DMS79 (cell line): ENCODE data around the gene RAB28.

Source experiments
- DNase-seq: peaks from one replicate; lab custom pipeline; 2025; lab: John Stamatoyannopoulos, UW

Gene RAB28

GRCh38 chr4:13484122-13484748 is at the start of gene RAB28:
TSS of gene RAB28 (minus strand) at chr4:13484340.
- DNase-seq, result peak; percentile 73

GRCh38 chr4:13531625-13531998 is 47.5 kb upstream of the RAB28 start:
- no peak for DNase-seq

DNA sequence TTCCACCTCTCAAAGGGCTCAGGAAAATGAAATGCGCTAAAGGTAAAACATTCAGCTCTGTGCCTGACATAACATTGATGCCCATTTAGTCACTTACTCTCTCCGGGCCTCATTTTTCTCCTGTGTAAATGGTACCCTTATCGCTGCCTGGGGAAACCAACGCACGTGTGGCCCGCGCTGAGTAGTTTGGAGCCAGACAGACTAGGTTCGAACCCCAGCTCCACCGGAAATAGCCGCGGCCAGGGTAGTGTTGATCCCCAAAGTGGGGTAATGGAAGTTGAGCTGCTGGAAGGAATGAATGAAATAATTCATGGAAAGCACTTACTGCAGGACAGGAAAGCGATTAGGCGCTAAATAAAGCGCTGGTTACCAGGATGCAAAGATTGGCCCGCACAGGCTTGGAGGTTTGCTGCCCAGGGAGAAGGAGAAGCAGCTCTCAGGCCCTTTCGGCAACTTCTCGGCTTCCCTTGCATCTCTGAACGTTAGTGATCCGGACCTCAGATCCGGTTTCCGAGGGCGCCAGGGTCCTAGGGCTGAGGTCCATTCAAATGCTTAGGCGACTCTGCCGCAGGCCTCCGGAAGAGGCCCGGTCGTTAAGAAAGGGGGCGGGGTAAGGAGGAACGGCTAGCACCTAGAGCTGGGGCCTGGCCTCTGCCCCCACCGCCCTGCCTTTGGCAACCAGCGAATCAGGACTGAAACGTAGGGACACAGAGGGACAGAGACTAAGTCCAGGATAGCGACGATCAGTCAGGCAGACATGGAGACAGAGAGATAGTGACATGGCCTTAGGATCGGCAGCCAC is 46.9 kb upstream of the RAB28 start:
- DNase-seq, result no peak

DNA sequence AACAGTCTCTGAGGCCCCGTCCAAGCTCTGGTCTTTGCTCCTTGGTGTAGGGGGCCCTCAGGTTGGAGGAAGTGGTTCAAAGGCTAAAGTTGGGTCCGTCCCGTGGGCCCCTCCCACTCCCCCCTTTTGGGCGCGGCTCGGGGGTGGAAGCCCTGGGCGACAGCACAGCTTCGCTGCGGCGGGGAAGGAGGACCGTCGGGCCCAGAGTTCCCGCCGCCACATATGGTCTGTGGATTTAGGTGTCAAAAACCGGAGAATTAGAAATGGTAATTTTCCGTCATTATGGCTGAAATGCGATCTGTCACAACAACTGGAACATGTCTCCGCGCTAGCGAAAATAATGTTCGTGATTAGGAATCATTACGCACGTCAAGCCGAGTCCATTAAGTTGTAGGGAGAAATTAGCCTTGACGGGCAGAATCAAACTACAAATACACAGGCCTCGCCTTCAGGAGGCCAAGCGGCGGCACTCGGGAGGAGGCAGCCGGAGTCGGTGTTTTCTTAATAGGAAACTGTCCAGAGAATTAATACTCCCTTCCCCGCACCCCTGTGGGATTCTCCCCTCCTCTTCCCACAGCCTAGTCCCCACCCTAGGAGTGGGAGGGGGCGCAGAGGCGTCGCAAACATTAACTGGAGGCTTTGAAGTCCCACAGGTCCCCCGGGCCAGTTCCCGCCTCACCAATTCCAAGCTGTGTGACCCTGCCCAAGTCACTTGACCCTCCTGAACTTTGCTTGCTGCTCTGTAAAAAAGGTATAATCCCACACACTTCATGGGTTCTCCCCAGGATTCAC is 45.2 kb upstream of the RAB28 start:
- no peak for DNase-seq

GRCh38 chr4:13528821-13529127 is 44.6 kb upstream of the RAB28 start:
- no peak for DNase-seq

DNA sequence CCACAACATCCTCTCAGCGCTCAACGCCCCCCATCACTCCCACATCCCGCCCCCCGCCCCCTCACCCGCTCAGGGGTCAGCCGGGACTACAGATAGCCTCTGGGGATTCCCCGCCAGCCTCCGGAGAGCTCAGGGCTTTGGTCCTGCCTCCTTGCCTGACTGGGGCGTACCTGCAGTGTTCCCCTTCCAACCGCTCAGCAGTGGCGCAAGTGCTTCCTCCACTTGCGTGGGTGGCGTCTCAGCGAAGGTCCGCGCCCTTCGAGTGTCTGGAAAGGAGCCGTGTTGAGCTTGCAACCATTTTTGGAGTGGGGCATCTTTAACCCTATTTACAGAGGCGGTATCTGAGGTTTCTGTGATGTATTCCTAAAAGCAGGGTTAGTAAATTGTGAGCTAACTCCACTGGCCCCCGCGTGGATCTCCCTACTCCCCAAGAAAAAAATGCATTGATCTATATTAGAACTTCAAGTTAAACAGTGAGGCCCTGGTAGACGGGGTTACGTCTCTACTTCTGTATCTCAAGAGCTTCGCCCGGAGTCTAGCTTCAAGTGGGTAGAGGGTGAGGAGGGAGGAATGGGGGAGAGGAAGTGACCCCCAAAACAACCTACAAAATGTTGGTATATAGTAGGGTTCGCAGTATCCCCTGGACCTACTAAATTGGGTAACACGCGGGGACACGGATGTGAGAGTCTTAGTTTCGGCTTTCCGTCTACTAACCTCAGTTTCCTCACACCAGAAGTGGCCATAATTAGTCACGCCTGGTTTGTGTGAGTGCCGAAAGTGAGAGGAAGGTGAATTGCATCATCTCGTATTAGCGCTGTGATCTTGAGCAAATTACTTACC is 44.1 kb upstream of the RAB28 start:
- no peak for DNase-seq

DNA sequence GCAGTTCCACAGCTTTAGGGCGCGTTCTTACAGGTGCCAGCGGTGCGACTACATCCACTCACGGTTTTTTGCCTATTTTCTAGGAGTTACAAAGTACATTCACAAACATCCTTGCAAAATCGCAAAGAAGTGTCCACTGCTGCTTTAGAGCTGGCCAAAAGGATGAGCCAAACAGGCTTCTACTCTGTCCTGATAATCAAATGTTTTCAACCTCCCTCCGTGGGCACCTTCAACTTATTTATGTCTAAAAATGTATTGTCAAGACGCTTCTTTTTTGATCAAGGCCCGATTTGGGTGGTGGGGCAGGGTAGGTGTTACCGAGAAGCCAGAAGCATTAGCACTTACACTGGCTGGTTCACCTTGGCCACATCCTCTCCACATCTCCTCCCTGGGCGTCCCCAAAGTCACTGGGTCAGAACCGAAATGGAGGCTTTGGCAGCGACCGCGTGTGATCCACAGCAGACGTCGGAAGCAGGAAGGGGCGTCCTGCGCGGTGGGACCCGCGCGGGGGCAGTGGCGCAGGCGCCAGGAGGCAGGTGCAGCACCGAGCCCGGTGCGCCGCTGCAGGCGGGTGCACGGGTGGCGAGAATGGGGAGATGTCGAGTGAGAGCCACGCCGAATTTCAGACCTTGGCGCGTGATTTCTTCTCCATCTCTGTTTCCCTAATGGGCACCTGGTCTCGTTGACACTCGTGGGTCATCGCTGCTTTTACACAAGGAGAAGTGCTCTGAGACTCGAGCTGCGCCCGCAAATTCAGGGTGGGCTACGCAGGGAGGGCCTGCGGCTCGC is 43.2 kb upstream of the RAB28 start:
- DNase-seq, result no peak

DNA sequence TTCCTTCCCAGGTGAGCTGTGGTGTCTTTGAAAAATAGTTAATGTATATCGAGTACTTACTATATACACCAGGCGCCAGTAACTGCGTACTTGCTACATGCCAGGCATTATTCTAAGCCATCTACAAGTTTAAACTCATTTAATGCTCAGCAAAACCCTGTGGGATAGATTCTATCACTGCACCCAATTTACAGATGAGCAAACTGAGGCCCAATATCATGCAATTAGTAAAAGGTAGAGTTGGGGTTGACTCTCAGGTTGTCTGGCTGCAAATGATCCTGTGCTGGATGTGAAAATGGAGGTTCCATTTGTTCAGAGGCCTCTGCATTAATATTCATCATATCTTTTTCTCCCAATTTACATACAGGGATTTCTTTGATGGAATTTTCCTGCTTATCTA is 42.5 kb upstream of the RAB28 start:
- DNase-seq, result no peak

DNA sequence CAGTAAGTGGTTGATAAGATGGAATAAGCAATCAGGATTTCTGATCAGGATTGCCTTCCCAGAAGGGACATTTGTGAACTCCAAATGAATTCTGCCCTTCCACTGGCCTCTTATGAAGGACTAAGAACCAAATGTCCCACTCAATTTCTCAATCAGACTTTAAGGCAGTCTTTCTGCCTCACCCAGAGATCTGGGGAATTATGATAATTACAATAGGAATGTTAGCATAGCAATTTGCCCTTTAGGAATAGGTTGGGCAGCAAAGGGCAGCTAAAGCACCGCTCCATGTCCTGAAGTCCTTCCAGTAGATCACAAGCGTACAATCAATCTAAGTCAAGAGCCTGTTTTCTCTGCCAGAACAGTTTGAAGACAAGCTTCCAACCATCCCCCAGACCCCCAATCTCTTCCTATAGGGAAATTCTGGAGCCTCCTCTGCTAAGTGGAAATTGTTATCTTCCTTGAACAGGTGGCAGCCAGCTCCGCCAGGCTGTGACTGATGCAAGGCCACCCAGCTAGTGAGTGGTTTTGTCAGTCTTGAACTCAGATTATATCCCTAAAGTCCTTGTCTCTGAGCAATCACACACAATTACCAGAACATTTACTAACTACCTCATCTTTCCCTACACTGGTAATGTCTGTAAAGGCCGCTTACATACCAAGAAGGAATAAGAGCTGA is 41.6 kb upstream of the RAB28 start:
- no peak for DNase-seq

DNA sequence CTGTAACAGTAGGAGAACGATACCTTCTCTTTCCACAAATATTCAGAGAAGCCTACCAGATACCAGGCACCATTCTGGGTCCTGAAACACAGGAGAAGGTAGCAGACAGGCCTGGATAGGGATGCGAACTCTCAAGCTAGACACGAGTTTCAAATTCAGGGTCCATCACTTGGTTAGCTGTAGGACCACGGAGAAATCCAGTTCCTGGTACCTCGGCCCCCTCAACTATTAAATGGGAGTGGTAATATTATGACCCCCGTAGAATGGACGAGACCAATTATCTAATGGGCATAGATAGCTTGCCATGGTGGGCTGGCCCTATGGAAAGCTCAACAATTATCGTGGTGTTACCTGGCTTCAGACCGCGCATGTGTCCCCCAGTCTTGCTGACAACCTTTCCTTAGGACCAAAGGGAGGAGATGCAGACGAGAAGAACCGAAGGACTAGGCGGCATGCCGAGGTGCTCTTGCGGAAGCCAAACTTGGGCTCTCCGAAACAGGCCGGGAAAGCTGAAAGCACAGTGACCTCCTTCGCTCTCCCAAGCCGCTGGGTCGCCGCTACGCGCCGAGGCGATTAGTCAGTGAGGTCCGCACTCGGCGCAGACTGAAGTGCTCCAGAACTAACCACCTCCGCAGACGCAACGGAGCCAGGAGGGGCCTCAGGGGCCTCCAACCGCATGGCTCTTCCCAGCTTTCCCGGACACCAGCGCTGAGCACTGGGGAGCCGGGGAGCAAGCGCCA is 40.5 kb upstream of the RAB28 start:
- no peak for DNase-seq

GRCh38 chr4:13523591-13524503 is 39.7 kb upstream of the RAB28 start:
- DNase-seq, result no peak

DNA sequence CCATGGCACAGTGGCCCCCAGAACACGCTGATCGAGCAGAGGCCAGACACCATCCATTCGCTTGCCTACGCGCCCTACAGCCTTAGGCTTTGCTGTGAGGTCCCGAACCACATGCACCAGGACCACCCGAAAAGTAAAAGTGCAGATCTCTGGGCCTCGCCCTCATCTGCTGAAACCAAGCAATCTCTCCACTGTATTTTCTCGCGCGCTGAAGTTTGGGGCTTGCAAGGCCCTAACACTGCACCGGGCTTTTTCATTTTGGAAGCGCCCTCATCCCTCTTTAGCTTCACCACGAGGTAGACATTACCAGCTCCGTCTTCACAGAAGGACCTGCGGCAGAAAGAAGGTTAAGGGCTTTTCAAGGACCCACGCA is 39.0 kb upstream of the RAB28 start:
- DNase-seq, result no peak

DNA sequence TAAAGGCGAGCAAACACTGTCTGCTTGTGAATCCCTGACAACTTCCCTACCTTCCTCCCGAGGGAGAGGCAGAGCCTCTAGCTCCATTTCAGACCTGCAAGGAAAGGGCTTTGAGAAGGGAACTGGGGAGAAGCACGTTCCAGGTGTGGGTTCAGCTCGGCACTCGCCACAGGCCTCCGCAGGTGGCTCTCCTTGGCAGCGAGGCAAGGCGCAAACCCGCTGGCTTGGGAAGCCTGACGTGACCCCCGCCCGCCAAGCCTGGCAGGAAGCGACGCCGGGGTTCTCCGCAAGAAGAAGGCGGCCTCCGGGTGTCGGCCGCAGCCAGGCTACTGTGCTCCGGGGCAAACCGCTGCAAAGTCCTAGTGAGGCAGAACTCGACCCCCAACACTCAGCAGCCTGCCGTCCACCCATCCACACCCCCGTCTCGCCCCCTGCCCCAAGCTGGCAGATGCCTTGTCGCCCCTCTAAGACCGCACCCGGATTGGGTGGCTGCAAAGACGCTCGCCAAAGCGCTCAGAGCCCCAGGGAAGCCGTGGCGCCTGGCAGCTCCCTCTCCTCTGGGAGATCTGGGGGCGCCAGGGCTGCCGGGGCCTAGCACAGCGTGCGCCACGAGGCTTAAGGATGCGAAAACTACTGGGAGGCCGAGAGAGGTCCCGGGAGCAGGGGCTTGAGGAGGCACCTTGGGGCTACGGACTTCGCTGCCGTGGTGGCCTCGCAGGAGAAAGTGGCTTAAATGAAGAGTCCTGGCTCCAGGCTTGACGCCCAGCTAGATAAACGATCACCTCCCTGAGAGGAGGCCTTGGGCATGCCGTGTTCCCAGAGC is 38.4 kb upstream of the RAB28 start:
- no peak for DNase-seq

DNA sequence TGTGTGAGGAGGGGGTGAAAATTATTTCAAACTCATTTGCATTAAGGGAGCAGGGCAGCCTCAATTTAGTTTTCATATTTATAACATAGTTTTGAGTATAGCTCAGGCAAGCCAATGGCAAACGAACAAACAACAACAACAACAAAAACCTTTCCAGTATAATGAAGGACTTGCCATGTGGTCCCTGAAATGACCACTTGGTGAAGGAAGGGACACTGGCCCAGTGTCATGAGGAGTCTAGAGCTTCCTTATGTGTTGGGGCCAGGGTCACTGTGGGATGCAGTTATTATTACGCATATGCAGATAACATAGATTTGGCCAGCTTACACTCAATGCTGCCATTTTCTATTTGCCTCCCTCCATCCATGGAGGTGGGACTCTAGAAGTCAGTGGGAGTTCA is 36.9 kb upstream of the RAB28 start:
- DNase-seq, result no peak

GRCh38 chr4:13516315-13516860 is 32.2 kb upstream of the RAB28 start:
- DNase-seq, result no peak

GRCh38 chr4:13515268-13515667 is 31.1 kb upstream of the RAB28 start:
- no peak for DNase-seq

DNA sequence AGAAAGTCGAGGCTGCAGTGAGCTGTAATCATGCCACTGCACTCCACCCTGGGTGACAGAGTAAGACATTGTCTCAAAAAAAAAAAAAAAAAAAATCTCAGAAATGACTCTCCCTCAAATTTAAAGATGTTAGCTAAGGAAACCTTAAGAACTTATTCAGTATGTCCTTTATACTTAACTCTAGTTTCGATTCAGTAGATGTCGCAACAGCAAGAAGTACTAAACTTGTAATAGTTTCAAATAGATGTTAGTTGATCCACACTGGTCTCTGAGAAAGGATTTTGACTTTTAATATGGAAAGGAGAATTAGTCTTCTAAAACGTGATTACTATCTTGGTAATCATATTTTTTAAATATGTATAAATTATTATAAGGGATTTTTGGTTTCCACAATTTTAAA is 30.6 kb upstream of the RAB28 start:
- no peak for DNase-seq

DNA sequence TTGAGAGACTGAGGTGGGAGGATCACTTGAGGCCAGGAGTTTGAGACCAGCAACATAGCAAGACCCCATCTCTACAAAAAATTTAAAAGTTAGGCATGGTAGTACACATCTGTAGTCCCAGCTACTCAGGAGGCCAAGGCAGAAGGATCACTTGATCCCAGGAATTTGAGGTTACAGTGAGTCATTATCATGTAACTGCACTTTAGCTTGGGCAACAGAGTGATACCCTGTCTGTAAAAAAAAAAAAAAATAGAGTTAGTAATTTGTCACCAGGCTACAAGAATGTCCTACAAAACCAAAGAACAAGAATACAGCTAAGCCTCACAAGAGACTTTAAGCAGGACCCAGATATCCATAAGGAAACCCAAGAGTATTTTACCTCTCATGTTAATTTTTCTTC is 27.0 kb upstream of the RAB28 start:
- no peak for DNase-seq
